C4-2B (cell line): Measurements from ENCODE around the gene FAM209B.
"Not testable (repeated sequence)": the region's sequence is repeated elsewhere in the genome, so short reads cannot be mapped to it uniquely, and the experiment has no call there.

Experiments used
- H3K27ac ChIP-seq: fragments of 450-650 bp; 2 replicates; pipeline ENCODE4 v1.5.1; 2017
- CTCF ChIP-seq: fragments of 450-650 bp; conservative IDR thresholded peaks from 2 replicates; pipeline ENCODE4 v1.5.1; 2017; ENCODE audit warnings: mild to moderate bottlenecking
- ZFX ChIP-seq: fragments of 450-650 bp; IDR thresholded peaks from 2 replicates; pipeline ENCODE4 v1.6.1; 2017

FAM209B gene

GRCh38 chr20:56519551-56519950 is 13.5 kb upstream of the FAM209B start:
- no peak overlapping the region for H3K27ac ChIP-seq
- no peak for TF ChIP-seq ZFX
- TF ChIP-seq CTCF = no peak

GRCh38 chr20:56520180-56520579 is 12.9 kb upstream of the FAM209B start:
- TF ChIP-seq CTCF = no peak
- TF ChIP-seq ZFX = no peak
- H3K27ac ChIP-seq = no peak overlapping the region

- not testable (repeated sequence) for H3K27ac ChIP-seq
These were observed 12.2 kb upstream of the FAM209B start for GRCh38 chr20:56520746-56521354.

- TF ChIP-seq ZFX = no peak
- no peak for TF ChIP-seq CTCF
- no peak overlapping the region for H3K27ac ChIP-seq
These were observed 10.7 kb upstream of the FAM209B start for GRCh38 chr20:56522311-56522710.

GRCh38 chr20:56524444-56524843 is 8.6 kb upstream of the FAM209B start, which contains the start of gene FAM209A:
Gene FAM209A (plus strand): TSS chr20:56524744. CDS start chr20:56524809, 65 bp downstream.
- H3K27ac ChIP-seq = not testable (repeated sequence)

GRCh38 chr20:56527521-56527920 is 5.5 kb upstream of the FAM209B start:
- no peak for TF ChIP-seq ZFX
- TF ChIP-seq CTCF = no peak
- no peak overlapping the region for H3K27ac ChIP-seq

- TF ChIP-seq CTCF (no peak), ZFX (no peak)
These were observed 5.0 kb downstream of the FAM209B start for GRCh38 chr20:56537997-56538396.

GRCh38 chr20:56540415-56540814 is 7.4 kb downstream of the FAM209B start:
- H3K27ac ChIP-seq = no peak overlapping the region
- no peak for TF ChIP-seq CTCF
- no peak for TF ChIP-seq ZFX

More at GRCh38 chr20:56537997-56538396, 5.0 kb downstream of the FAM209B start:
- no peak overlapping the region; the same call in 1 of the 2 replicates for H3K27ac ChIP-seq
